Measurements from ENCODE around the gene VSX1.

DNA sequence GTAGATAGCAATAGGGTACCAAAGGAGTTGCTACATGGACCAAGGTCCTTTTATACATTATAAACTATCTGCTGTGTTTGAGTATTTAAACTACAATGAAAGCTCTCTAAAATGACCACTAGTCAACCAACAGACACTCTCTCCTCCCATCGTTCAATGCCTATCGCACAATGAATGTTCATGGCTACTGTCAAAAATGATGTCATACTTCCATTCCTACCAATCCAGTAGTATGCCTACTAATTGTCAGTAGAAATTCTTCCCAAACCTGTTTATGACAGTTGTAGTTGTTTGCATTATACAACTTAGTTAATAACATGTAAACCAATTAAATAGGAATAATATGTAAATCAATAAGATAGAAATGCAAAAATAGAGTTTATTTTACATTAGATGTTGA lies 39.0 kb upstream of the VSX1 start:
- TF ChIP-seq, protein P1, sequence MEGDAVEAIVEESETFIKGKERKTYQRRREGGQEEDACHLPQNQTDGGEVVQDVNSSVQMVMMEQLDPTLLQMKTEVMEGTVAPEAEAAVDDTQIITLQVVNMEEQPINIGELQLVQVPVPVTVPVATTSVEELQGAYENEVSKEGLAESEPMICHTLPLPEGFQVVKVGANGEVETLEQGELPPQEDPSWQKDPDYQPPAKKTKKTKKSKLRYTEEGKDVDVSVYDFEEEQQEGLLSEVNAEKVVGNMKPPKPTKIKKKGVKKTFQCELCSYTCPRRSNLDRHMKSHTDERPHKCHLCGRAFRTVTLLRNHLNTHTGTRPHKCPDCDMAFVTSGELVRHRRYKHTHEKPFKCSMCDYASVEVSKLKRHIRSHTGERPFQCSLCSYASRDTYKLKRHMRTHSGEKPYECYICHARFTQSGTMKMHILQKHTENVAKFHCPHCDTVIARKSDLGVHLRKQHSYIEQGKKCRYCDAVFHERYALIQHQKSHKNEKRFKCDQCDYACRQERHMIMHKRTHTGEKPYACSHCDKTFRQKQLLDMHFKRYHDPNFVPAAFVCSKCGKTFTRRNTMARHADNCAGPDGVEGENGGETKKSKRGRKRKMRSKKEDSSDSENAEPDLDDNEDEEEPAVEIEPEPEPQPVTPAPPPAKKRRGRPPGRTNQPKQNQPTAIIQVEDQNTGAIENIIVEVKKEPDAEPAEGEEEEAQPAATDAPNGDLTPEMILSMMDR (IDR thresholded peaks at IDR 0.05): no peak
- no peak for TF ChIP-seq POLR2A (IDR thresholded peaks at IDR 0.05)
